Parathyroid adenoma (tissue), 2 donors: Measurements from ENCODE around the gene ATP6V0E2.
"Not testable (repeated sequence)": the region's sequence is repeated elsewhere in the genome, so short reads cannot be mapped to it uniquely, and the experiment has no call there.

Source experiments
- H2AFZ ChIP-seq: fragments of 300-600 bp; sonication (generic); one replicate; pipeline ENCODE4 v1.7.0; 2017; ENCODE audit warnings: antibody characterized with exemption, mild to moderate bottlenecking
- H3K27ac ChIP-seq: fragments of 300-600 bp; sonication (generic); one replicate; pipeline ENCODE4 v1.7.0; 2017
- H3K27me3 ChIP-seq: fragments of 300-600 bp; sonication (generic); one replicate; pipeline ENCODE4 v1.7.0; 2017; ENCODE audit warnings: low read length; ENCODE audit not compliant: control insufficient read depth, insufficient read depth
- H3K36me3 ChIP-seq: fragments of 300-600 bp; sonication (generic); one replicate; pipeline ENCODE4 v1.7.0; 2017; ENCODE audit warnings: low read length; ENCODE audit not compliant: control insufficient read depth, insufficient read depth
- H3K4me1 ChIP-seq: fragments of 300-600 bp; sonication (generic); one replicate; pipeline ENCODE4 v1.7.0; 2017; ENCODE audit warnings: control low read depth
- H3K4me2 ChIP-seq: fragments of 300-600 bp; sonication (generic); one replicate; pipeline ENCODE4 v1.7.0; 2017; ENCODE audit warnings: low read length
- H3K4me3 ChIP-seq: fragments of 300-600 bp; sonication (generic); one replicate; pipeline ENCODE4 v1.7.0; 2017; ENCODE audit warnings: low read depth, low read length
- H3K79me2 ChIP-seq: fragments of 300-600 bp; sonication (generic); one replicate; pipeline ENCODE4 v1.7.0; 2017; ENCODE audit warnings: control low read depth
- H3K9ac ChIP-seq: fragments of 300-600 bp; sonication (generic); one replicate; pipeline ENCODE4 v1.7.0; 2017; ENCODE audit warnings: mild to moderate bottlenecking
- H3K9me3 ChIP-seq: fragments of 300-600 bp; sonication (generic); one replicate; pipeline ENCODE4 v1.7.0; 2017; ENCODE audit warnings: low read length; ENCODE audit not compliant: control insufficient read depth
- TF ChIP-seq, protein P1 (sequence below): fragments of 300-600 bp; sonication (generic); IDR thresholded peaks from one replicate; pipeline ENCODE4 v1.7.0; 2017; ENCODE audit warnings: antibody characterized with exemption, mild to moderate bottlenecking
- donor health status: primary hyperparathyroidism.

ATP6V0E2 gene

DNA sequence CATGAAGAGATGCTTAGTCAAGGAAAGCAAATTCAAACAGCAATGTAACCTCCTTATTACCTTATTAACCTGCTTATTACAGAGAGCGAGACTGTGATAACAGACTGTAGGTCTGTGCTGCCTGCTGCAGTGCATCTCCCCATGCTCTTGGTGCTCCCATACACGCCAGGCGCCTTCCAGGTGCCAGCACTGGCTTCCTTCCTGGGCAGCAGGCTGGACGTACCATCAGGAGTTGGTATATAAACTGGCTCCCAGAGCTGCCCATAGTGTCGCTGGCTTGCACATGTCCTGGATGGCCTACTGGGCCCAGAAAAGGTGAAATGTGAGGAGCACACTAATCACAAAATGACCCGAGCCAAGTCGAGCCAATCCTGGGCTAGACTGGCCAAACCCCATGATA, 13.5 kb downstream of the ATP6V0E2 start:
- TF ChIP-seq, protein P1, sequence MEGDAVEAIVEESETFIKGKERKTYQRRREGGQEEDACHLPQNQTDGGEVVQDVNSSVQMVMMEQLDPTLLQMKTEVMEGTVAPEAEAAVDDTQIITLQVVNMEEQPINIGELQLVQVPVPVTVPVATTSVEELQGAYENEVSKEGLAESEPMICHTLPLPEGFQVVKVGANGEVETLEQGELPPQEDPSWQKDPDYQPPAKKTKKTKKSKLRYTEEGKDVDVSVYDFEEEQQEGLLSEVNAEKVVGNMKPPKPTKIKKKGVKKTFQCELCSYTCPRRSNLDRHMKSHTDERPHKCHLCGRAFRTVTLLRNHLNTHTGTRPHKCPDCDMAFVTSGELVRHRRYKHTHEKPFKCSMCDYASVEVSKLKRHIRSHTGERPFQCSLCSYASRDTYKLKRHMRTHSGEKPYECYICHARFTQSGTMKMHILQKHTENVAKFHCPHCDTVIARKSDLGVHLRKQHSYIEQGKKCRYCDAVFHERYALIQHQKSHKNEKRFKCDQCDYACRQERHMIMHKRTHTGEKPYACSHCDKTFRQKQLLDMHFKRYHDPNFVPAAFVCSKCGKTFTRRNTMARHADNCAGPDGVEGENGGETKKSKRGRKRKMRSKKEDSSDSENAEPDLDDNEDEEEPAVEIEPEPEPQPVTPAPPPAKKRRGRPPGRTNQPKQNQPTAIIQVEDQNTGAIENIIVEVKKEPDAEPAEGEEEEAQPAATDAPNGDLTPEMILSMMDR: no peak
- no peak overlapping the region for H3K27ac ChIP-seq
- no peaks in the 10 kb centered on the region for H3K79me2 ChIP-seq
- no peaks in the 10 kb centered on the region for H3K36me3 ChIP-seq
- H3K4me2 ChIP-seq: no peak overlapping the region
- no peaks in the 10 kb centered on the region for H3K9me3 ChIP-seq
- no peak overlapping the region for H3K4me3 ChIP-seq
- no peaks in the 10 kb centered on the region for H3K27me3 ChIP-seq
- H3K4me1 ChIP-seq: peaks cover 14% of the 10 kb centered on the region
- no peak overlapping the region for H2AFZ ChIP-seq
- no peak overlapping the region for H3K9ac ChIP-seq

DNA sequence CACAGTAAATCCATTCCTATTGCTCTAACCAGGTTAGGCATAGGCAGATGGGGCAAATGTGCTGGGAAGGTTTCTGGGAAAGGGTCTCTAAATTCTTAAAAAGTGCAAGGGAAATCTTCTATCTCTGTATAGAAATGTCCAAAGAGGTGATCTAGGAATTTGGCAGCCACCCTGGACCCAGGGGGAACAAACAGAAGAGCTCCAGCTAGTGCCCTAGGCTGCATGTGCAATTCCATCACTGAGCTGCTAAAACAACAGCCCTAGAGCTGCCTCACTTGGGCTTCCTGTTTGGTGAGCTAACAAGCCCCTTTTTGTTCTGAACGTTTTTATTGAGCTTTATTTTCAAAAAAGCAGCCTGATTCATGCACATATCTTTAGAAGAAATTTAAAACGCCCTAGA, 16.9 kb downstream of the ATP6V0E2 start:
- not testable (repeated sequence) for H3K4me3 ChIP-seq, H2AFZ ChIP-seq, H3K4me2 ChIP-seq

DNA sequence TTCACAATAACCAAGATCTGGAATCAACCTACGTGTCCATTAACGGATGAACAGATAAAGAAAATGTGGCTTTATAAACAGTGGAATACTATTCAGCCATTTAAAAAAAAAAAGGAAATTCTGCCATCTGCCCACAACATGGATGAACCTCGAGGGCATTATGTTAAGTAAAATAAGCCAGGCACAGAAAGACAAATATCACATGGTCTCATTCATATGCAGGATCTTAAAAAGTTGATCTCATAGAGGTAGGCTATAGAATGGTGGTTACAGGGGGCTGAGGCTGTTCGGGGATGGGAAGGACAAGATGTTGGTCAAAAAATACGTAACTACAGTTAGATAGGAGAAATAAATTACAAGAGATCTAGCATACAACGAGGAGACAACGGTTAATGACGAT, 21.2 kb downstream of the ATP6V0E2 start:
- H3K27ac ChIP-seq, H3K4me3 ChIP-seq, H3K9me3 ChIP-seq, H3K79me2 ChIP-seq, H3K9ac ChIP-seq, H3K4me1 ChIP-seq, H2AFZ ChIP-seq, H3K36me3 ChIP-seq, H3K4me2 ChIP-seq, H3K27me3 ChIP-seq: not testable (repeated sequence)

More for the DNA sequence above, 16.9 kb downstream of the ATP6V0E2 start:
- not testable (repeated sequence) for H3K4me1 ChIP-seq, H3K9ac ChIP-seq, H3K27ac ChIP-seq, H3K36me3 ChIP-seq, H3K9me3 ChIP-seq, H3K79me2 ChIP-seq, H3K27me3 ChIP-seq

DNA sequence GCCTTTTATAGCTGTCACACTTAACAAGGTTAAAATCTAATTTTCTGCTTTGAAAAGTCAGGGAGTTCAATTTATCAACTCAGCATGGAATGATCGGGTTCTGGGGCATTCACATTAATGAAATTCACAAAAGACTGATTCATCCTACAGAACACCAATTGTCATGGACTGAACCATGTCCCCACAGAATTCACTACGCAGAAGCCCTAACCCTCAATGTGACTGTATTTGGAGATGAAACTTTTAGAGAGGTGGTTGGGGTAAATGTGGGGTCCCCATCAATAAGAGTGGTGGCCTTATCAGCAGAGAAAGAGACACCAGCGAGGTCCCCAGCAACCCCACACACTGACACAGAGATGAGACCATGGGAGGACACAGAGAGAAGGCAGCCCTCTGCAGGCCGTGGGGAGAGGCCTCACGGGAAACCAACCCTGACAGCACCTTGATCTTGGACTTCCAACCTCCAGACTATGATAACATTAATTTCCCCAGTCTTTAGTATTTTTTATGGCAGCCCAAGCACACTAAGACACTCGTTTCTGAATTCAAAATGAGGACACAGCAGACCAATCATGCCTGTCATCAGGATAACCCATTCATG, 34.1 kb downstream of the ATP6V0E2 start:
- not testable (repeated sequence) for H3K27me3 ChIP-seq, H3K27ac ChIP-seq, H3K36me3 ChIP-seq, H3K4me1 ChIP-seq, H3K9me3 ChIP-seq, H3K9ac ChIP-seq, H3K4me2 ChIP-seq, H3K4me3 ChIP-seq, H3K79me2 ChIP-seq, H2AFZ ChIP-seq

DNA sequence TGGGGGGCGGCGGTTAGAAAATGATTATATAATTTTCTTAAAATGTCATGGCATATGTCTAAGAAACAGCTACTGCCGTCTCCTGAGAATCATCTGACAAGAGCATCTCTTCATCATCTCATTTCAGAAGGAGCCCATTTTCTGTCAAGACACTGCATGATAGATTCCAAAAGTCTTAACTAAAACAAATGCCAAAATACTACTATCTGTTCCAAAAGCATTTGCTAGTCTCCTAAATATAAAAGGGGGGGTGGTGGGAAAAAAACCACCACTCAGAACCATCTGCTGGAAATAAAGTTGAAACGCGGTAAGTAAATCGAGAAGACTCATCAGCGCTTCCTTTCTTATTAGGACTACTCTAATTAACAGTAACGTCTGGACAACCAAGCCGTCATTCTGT, 36.5 kb downstream of the ATP6V0E2 start:
- H3K4me1 ChIP-seq, H3K4me2 ChIP-seq, H3K9ac ChIP-seq, H2AFZ ChIP-seq, H3K4me3 ChIP-seq, H3K79me2 ChIP-seq, H3K36me3 ChIP-seq, H3K27me3 ChIP-seq, H3K27ac ChIP-seq, H3K9me3 ChIP-seq: not testable (repeated sequence)

DNA sequence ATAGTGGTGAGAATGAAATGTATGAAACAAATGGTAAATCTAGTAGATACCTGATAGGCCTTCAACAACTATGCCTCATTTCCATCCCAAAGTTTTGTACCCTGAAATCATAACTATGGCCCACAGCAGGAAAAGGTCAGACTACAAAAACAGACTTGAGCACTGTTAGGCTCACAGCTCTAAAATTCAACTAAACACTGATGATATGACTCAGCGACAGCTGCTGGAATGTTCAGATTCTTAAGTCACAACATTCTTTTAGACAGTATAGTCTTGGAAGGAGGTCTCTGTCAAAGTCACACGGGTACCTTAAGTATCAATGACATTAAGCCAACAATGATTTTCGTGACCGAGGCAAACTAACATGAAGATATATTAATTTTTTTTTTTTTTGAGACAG, 38.4 kb downstream of the ATP6V0E2 start:
- not testable (repeated sequence) for H3K4me3 ChIP-seq, H3K9me3 ChIP-seq, H3K4me1 ChIP-seq, H3K9ac ChIP-seq, H3K79me2 ChIP-seq, H3K27me3 ChIP-seq, H3K27ac ChIP-seq, H2AFZ ChIP-seq, H3K4me2 ChIP-seq, H3K36me3 ChIP-seq

DNA sequence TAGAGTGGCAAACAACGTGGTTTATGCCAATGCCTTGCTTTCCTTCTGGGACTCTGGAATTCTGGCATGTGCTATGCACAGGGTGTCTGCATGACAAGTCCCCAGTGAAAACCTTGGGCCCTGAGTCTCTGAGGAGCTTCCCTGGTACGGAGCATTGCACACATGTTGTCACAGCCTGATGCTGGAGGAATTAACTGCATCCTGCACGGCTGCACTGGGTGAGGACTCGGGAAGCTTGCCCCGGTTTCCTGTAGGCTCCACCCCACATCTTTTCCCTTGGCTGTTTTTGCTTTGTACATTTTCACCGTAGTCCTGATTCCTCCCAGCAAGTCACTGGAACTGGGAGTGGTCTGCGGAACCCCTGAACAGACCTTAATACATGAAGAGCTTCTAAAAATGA, 52.6 kb downstream of the ATP6V0E2 start:
- H3K4me2 ChIP-seq, H3K4me1 ChIP-seq, H3K9ac ChIP-seq, H2AFZ ChIP-seq, H3K36me3 ChIP-seq, H3K27ac ChIP-seq, H3K9me3 ChIP-seq, H3K79me2 ChIP-seq, H3K27me3 ChIP-seq, H3K4me3 ChIP-seq: not testable (repeated sequence)
